HEK293 (cell line): ENCODE data around the gene SPEG.

Source experiments
- EGR2 ChIP-seq: fragments of 450-650 bp; formaldehyde crosslinking; IDR thresholded peaks from 2 replicates; pipeline ENCODE4 v1.5.1; 2016; ENCODE audit warnings: low read depth, missing biosample characterization, missing genetic modification characterization
- MZF1 ChIP-seq: fragments of 450-650 bp; formaldehyde crosslinking; IDR thresholded peaks from 2 replicates; pipeline ENCODE4 v1.5.1; 2017; ENCODE audit warnings: missing biosample characterization, missing genetic modification characterization, borderline replicate concordance
- SALL2 ChIP-seq: fragments of 450-650 bp; formaldehyde crosslinking; IDR thresholded peaks from 2 replicates; pipeline ENCODE4 v1.5.0; 2017; ENCODE audit warnings: missing biosample characterization, mild to moderate bottlenecking, missing genetic modification characterization, borderline replicate concordance
- SP2 ChIP-seq: fragments of 450-650 bp; formaldehyde crosslinking; IDR thresholded peaks from 2 replicates; pipeline ENCODE4 v1.5.1; 2016; ENCODE audit warnings: missing biosample characterization, missing genetic modification characterization
- WT1 ChIP-seq: fragments of 450-650 bp; formaldehyde crosslinking; IDR thresholded peaks from 2 replicates; pipeline ENCODE4 v1.5.1; 2016; ENCODE audit warnings: missing biosample characterization, missing genetic modification characterization
- ZNF133 ChIP-seq: fragments of 450-650 bp; formaldehyde crosslinking; IDR thresholded peaks from 2 replicates; pipeline ENCODE4 v1.5.1; 2016; ENCODE audit warnings: missing biosample characterization, missing genetic modification characterization
- ZNF292 ChIP-seq: fragments of 450-650 bp; formaldehyde crosslinking; IDR thresholded peaks from 2 replicates; pipeline ENCODE4 v1.5.1; 2016; ENCODE audit warnings: low read depth, missing biosample characterization, missing genetic modification characterization, borderline replicate concordance
- ZNF391 ChIP-seq: fragments of 450-650 bp; formaldehyde crosslinking; IDR thresholded peaks from 2 replicates; pipeline ENCODE4 v1.5.1; 2016; ENCODE audit warnings: low read depth, missing biosample characterization, missing genetic modification characterization, borderline replicate concordance
- ZNF791 ChIP-seq: fragments of 450-650 bp; formaldehyde crosslinking; IDR thresholded peaks from 2 replicates; pipeline ENCODE4 v1.5.1; 2016; ENCODE audit warnings: missing biosample characterization, missing genetic modification characterization
- ZSCAN30 ChIP-seq: fragments of 450-650 bp; IDR thresholded peaks from 2 replicates; pipeline ENCODE4 v1.5.1; 2018; ENCODE audit warnings: missing biosample characterization, mild to moderate bottlenecking, missing genetic modification characterization, moderate library complexity
- TF ChIP-seq, protein P1 (sequence below): fragments of 450-650 bp; formaldehyde crosslinking; IDR thresholded peaks from 2 replicates; pipeline ENCODE4 v1.5.1; 2016; ENCODE audit warnings: missing biosample characterization, missing genetic modification characterization, low read depth
- TF ChIP-seq, protein P2 (sequence below): fragments of 450-650 bp; formaldehyde crosslinking; IDR thresholded peaks from 2 replicates; pipeline ENCODE4 v1.5.1; 2016; ENCODE audit warnings: missing biosample characterization, missing genetic modification characterization
- TF ChIP-seq, protein P3 (sequence below): fragments of 450-650 bp; formaldehyde crosslinking; IDR thresholded peaks from 2 replicates; pipeline ENCODE4 v1.5.1; 2016; ENCODE audit warnings: missing biosample characterization, missing genetic modification characterization, low read depth

DNA sequence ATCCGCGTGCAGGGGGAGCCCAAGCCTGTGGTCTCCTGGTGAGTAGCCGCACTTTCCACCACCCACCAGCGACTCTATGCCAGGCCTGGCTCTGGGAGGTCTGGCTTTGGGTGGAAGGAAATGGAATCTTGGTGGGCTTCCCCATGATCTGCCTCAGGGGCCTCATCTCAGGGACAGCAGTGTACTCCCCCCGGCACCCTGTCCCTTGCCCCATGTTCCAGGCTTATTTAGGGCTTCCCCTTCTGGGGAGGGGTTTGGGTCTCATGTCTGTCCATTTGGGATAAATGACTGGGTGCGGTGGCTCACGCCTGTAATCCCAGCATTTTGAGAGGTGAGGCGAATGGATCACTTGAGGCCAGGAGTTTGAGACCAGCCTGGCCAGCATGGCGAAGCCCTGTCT is 27.7 kb downstream of the SPEG start:
- TF ChIP-seq, protein P1, sequence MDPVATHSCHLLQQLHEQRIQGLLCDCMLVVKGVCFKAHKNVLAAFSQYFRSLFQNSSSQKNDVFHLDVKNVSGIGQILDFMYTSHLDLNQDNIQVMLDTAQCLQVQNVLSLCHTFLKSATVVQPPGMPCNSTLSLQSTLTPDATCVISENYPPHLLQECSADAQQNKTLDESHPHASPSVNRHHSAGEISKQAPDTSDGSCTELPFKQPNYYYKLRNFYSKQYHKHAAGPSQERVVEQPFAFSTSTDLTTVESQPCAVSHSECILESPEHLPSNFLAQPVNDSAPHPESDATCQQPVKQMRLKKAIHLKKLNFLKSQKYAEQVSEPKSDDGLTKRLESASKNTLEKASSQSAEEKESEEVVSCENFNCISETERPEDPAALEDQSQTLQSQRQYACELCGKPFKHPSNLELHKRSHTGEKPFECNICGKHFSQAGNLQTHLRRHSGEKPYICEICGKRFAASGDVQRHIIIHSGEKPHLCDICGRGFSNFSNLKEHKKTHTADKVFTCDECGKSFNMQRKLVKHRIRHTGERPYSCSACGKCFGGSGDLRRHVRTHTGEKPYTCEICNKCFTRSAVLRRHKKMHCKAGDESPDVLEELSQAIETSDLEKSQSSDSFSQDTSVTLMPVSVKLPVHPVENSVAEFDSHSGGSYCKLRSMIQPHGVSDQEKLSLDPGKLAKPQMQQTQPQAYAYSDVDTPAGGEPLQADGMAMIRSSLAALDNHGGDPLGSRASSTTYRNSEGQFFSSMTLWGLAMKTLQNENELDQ (tag by site-specific recombination), result no peak
- TF ChIP-seq SALL2, result no peak
- TF ChIP-seq, protein P2, sequence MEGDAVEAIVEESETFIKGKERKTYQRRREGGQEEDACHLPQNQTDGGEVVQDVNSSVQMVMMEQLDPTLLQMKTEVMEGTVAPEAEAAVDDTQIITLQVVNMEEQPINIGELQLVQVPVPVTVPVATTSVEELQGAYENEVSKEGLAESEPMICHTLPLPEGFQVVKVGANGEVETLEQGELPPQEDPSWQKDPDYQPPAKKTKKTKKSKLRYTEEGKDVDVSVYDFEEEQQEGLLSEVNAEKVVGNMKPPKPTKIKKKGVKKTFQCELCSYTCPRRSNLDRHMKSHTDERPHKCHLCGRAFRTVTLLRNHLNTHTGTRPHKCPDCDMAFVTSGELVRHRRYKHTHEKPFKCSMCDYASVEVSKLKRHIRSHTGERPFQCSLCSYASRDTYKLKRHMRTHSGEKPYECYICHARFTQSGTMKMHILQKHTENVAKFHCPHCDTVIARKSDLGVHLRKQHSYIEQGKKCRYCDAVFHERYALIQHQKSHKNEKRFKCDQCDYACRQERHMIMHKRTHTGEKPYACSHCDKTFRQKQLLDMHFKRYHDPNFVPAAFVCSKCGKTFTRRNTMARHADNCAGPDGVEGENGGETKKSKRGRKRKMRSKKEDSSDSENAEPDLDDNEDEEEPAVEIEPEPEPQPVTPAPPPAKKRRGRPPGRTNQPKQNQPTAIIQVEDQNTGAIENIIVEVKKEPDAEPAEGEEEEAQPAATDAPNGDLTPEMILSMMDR, result no peak
- TF ChIP-seq WT1 (tag by site-specific recombination), result no peak
- TF ChIP-seq ZNF791 (tag by site-specific recombination), result no peak
- TF ChIP-seq MZF1 (tag by site-specific recombination), result no peak
- TF ChIP-seq ZNF391 (tag by site-specific recombination), result no peak
- no peak for TF ChIP-seq ZNF133 (tag by site-specific recombination)
- no peak for TF ChIP-seq SP2 (tag by site-specific recombination)
- TF ChIP-seq ZNF292 (tag by site-specific recombination), result no peak
- TF ChIP-seq ZSCAN30 (tag by site-specific recombination), result no peak
- TF ChIP-seq EGR2 (tag by site-specific recombination), result no peak
- TF ChIP-seq, protein P3, sequence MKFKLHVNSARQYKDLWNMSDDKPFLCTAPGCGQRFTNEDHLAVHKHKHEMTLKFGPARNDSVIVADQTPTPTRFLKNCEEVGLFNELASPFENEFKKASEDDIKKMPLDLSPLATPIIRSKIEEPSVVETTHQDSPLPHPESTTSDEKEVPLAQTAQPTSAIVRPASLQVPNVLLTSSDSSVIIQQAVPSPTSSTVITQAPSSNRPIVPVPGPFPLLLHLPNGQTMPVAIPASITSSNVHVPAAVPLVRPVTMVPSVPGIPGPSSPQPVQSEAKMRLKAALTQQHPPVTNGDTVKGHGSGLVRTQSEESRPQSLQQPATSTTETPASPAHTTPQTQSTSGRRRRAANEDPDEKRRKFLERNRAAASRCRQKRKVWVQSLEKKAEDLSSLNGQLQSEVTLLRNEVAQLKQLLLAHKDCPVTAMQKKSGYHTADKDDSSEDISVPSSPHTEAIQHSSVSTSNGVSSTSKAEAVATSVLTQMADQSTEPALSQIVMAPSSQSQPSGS, result no peak
